ENCODE results near the gene TRMT10B. TPM values are rescaled to one million over a fixed set of nuclear protein-coding genes. Genes with fewer than 3 reads are reported as not detected.
"Not testable (repeated sequence)": the region's sequence is repeated elsewhere in the genome, so short reads cannot be mapped to it uniquely, and the experiment has no call there.

TRMT10B gene
- polyA plus RNA-seq, 6 donors from 2014 or later, result 13.3 to 21.6 (median 17.1) TPM

GRCh38 chr9:37820142-37820541, 66.5 kb downstream of the TRMT10B start:
- ATAC-seq (ENCODE audit: low read depth in 2 of 2), result no peak
- peaks cover 0 to 2% (median 0%) of the 10 kb centered on the region in 7 donors for H3K9me3 Mint-ChIP-seq
- H3K4me3 Mint-ChIP-seq, result no peak overlapping the region

GRCh38 chr9:37825174-37825573, 71.6 kb downstream of the TRMT10B start:
- H3K4me3 Mint-ChIP-seq; H3K9me3 Mint-ChIP-seq; H3K27me3 Mint-ChIP-seq; ATAC-seq (ENCODE audit: low read depth in 2 of 2); DNase-seq; H3K27ac Mint-ChIP-seq; H3K4me1 Mint-ChIP-seq: not testable (repeated sequence)
- H3K36me3 Mint-ChIP-seq, result peaks cover 7 to 49% of the 10 kb centered on the region in 2 donors

More at GRCh38 chr9:37820142-37820541, 66.5 kb downstream of the TRMT10B start:
- Mint-ChIP-seq H3K27ac (no peak overlapping the region), H3K4me1 (peaks cover 0 to 1% (median 0%) of the 10 kb centered on the region in 3 donors), H3K36me3 (peaks cover 0 to 29% of the 10 kb centered on the region in 2 donors), H3K27me3 (no peaks in the 10 kb centered on the region)
- no peak for DNase-seq

GRCh38 chr9:37827483-37828165, 74.0 kb downstream of the TRMT10B start:
- DNase-seq (no peak), ATAC-seq (ENCODE audit: low read depth in 2 of 2) (no peak)
- Mint-ChIP-seq H3K4me3 (no peak overlapping the region), H3K4me1 (no peaks in the 10 kb centered on the region), H3K27ac (peak overlapping the region in 1 of 6 donors; percentile 11), H3K36me3 (peaks cover 7 to 29% of the 10 kb centered on the region in 2 donors), H3K27me3 (no peaks in the 10 kb centered on the region), H3K9me3 (peaks cover 0 to 2% (median 0%) of the 10 kb centered on the region in 7 donors)

Other genes with a start within 250 kb of the TRMT10B start
- gene FBXO10, start 177.4 kb upstream of the TRMT10B start, polyA plus RNA-seq (ENCODE audit: low read depth in 6 of 6), result 1 to 10 TPM; 2.7 to 7.8 (median 7.5) TPM
- 100 to 1,000 TPM; 127 to 214 (median 179) TPM for gene TOMM5, start 161.2 kb upstream of the TRMT10B start, polyA plus RNA-seq (ENCODE audit: low read depth in 6 of 6)
- gene FRMPD1, start 102.9 kb upstream of the TRMT10B start, polyA plus RNA-seq (ENCODE audit: low read depth in 6 of 6), result not detected
- 10 to 100 TPM; 28.9 to 39.5 (median 33.1) TPM for gene EXOSC3, start 31.3 kb downstream of the TRMT10B start, polyA plus RNA-seq (ENCODE audit: low read depth in 6 of 6)
- gene DCAF10, start 47.0 kb downstream of the TRMT10B start, polyA plus RNA-seq (ENCODE audit: low read depth in 6 of 6), result 10 to 100 TPM; 22.9 to 33.1 (median 28.1) TPM
- gene SLC25A51, start 150.3 kb downstream of the TRMT10B start, polyA plus RNA-seq (ENCODE audit: low read depth in 6 of 6), result 10 to 100 TPM in 2 of 6 donors, 1 to 10 TPM in 4; 7.5 to 11.7 (median 9.7) TPM